NCI-H82 treated with DMSO at 0.1 percent for 48 hours (cell line): ENCODE measurements around the gene F10.
"Not testable (repeated sequence)": the region's sequence is repeated elsewhere in the genome, so short reads cannot be mapped to it uniquely, and the experiment has no call there.

Experiments used
- DNase-seq: peaks from one replicate; lab custom pipeline; 2025; ENCODE audit not compliant: unreplicated experiment; lab: John Stamatoyannopoulos, UW

F10 gene

DNA sequence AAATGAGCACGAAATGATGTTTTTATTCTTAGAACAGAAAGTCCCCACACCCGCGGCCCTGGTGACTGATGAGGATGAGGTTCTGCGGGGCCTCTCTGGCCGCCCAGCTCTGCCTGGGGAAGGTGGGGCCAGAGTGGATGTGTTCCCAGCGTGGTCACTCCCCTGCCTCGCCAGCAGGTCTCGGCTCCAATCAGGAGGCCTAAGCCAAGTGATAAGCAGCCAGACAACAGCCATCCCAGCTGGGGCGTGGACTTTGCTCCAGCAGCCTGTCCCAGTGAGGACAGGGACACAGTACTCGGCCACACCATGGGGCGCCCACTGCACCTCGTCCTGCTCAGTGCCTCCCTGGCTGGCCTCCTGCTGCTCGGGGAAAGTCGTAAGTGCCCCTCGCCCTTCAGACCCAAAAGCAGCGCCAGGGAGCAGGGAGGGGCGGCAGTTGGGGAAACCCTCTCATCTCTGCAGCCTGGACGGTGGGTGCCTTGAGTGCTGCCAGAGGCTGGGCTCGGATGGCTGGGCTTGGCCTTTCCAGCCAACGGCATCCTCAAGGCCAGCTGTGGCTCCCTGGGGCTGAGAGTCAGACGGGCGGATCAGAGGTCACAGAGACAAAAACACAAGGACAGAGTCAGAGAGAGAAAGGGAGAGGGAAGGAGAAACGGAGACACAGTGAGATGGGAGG lies at the start of gene F10:
F10 (plus strand) TSS at position 250 of the 676 bp plus-strand sequence; CDS start at position 307, 57 bp downstream.
- DNase-seq: no peak

DNA sequence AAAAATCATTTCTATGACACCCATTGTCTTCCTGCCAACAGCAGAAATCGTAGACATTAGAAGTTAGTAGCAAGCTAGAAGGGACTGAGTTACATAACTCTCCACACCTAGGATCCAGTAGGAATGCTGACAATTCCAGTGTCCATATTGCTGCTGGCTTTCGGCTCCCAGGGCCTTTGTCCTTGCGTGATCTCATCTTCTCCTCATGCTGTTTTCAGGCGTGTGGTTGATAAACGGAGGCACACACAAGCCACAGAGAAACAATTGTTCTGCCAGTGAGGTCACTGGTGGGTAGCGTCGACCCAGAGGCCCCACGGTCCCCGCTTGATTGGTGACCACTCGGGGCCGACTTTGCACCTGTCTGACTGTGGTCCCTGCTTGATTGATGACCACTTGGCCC lies 48.7 kb upstream of the F10 start:
- no peak for DNase-seq

DNA sequence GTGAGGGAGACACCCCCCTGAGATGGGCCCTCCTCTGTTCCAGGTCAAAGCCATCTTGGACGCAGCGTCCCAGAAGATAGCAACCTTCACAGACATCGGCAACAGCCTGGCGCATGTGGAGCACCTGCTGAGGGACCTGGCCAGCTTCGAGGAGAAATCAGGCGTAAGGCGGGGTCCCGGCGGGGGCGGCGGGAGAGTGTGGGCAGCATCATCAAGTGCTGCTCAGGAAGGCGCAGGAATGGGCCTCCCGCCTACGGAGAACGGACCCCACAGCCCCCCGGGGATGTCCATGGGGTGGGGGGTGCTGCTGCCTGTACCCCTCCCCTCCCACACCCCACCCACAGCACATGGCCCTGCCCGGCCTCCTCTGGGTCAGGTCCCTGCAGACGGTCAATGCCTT lies 48.2 kb upstream of the F10 start:
- DNase-seq: no peak

DNA sequence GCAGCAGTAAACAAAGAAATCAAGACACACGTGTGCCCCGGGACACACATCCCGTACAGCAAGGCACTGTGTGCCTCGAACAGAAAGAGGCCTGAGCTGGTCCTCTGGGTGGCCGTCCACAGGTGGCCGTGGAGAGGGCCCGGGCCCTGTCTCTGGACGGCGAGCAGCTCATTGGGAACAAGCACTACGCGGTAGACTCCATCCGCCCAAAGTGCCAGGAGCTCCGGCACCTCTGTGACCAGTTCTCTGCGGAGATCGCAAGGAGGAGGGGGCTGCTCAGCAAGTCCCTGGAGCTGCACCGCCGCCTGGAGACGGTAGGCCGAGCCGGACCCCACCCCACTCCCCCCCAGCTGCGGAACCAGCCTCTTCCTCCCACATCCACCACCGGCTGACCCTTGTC lies 47.7 kb upstream of the F10 start:
- DNase-seq: no peak

DNA sequence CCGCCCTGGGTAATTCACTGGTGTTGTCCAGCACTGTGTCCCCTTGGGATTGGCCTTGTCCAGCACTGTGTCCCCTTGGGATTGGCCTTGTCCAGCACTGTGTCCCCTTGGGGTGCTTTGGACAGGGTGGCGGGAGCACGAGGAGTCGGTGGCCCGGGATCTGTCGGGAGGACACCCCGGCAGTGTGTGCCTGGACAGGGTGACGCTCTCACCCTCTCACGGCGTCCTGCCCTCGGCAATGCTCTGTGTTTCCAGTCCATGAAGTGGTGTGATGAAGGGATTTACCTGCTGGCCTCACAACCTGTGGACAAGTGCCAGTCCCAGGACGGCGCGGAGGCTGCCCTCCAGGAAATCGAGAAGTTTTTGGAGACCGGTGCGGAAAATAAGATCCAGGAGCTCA lies 46.9 kb upstream of the F10 start:
- DNase-seq: no peak

DNA sequence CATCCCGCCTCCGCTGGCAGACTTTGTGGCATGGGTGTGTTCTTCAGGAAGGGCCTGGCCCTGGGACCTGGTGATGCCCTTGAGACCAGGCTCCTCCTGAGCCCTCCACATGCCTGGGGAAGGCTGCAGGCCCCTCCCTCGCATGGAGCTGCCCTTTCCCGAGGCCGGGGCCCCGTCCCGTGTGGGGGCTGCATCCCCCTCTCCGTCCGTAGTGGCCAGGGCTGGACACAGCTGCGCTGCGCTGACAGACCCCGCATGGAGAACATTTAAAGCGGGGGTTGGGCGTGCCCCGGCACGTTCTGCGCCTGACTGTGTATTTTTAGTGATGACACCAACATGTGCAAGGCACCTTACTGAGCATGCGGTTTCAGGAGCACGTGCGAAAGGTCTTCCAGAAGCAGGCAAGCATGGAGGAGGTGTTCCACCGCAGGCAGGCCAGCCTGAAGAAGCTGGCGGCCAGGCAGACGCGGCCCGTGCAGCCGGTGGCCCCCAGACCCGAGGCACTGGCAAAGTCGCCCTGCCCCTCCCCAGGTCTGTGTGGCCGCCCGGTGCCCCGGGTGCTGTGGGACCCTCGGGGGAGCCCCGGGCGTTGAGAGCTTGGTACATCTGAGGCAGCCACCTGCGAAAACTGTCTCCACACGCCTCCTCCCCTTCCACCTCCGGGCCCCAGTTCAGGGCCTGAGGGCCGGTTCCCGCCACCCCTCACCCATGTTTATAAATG lies 45.8 kb upstream of the F10 start:
- DNase-seq: no peak

DNA sequence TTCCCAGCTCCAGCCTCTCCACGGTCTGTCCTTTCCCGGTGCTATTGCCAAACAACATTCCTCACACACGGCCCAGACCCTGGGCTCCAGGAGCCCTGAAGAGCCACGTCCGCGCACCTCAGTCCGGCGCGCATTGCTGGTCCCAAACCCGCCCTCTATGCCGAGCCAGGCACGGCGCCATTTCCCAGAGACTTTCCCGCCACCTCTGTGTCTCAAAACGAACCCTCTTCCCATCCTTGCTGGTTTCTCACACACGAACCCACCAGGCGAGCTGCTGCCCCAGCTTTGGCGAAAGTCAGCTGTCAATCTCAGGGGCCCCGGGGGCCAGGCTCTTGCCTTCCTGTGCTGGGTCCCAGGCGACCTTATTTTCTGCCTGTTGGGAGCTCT lies 45.0 kb upstream of the F10 start:
- DNase-seq: no peak

DNA sequence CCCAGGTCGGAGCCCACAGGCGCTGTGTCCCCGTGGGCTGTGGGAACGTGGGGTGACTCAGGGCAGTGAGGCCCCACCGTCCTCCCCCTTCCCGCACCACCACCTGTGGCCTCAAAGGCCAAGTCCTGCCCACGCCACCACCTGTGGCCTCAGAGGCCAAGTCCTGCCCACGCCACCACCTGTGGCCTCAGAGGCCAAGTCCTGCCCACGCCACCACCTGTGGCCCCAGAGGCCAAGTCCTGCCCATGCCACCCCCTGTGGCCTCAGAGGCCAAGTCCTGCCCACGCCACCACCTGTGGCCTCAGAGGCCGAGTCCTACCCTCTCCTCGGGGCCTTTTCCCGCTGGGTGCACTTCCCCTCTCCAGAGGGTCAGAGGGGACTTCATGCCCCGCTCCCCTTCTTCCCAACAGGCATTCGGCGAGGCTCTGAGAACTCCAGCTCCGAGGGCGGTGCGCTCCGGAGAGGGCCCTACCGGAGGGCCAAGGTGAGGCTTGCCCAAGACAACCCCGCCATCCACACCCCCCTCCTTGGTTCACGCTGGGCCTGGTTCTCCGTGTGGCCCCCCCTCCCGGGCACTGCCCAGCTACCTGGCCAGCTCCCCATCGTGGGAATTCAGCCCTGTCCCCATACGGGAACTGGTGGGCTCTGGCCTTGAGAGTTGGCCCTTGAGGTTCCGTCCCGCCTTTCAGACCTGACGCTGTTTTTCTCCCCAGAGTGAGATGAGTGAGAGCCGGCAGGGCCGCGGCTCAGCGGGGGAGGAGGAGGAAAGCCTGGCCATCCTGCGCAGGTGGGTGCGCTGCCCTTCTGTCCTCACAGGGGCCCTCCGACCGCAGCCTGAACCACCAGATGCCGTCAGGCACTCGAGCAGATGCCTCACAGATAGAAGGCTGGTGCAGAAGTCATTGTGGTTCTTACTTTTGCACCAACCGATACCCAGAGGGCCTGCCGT lies 44.4 kb upstream of the F10 start:
- no peak for DNase-seq

DNA sequence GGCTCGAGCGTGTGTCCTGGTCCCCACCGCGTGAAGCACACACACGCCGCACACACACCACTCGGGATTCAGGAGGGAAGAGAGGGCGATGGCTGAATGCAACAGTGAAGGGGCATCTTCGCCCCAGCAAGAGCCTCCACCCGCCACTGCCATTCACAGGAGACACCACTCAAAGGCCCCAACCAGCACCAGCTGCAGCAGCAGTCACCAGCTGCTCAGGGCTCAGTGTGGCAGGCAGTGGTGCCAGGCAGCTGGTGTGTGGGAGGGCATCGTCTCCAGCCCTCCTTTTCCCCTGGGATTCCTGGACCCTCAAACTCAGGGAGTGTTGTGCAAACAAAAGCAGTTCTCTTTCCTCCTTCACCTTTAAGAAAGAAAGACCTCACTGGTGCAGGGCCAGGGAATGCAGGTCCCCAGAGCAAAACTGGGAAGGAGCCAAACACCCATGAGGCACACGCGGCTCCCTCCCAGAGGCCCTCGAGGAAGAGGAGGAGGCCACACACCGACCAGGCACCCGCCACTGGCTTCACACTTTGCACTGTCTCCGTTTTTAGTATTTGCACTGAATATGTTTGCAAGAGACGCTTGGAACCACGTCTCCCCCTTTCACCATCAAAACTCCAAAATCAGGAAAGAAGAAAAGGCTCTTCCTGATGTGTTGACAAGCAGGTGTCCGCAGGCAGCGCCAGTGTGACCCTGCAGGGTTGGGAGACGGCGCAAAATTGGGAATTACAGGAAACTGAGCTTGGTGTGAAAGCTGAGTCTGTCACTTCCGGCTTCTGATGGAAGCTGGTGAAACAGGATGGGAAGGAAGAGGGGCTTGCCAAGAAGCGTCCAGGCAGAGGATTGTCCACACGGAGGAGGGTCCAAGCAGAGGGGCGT lies 43.5 kb upstream of the F10 start:
- DNase-seq: no peak

DNA sequence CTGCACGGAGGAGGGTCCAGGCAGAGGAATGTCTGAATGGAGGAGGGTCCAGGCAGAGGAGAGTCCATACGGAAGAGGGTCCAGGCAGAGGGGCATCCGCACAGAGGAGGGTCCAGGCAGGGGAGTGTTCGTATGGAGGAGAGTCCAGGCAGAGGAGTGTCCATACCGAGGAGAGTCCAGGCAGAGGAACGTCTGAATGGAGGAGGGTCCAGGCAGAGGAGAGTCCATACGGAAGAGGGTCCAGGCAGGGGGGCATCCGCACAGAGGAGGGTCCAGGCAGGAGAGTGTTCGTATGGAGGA lies 42.9 kb upstream of the F10 start:
- not testable (repeated sequence) for DNase-seq

DNA sequence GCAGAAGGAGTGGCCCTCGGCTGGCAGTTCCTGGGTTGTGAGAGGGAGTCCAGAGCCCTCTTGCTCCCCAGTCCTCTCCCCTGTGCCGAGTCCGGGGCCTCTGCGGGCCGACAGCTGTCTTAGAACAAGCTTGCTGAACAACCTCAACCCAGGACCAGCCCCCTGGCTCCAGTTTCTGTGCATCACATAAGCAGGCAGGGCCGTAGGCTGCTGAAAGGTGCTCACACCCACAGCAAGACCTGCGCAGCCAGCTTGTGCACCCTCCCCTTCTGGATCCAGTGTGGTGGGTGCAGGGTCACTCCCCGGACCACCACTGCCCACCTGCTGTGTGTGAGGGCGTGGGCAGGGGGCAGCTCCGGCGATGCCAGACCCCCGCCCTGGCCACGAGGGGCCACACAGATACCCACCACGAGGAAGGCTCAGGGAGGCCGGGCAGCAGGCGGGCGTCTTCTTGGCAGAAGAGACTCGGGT lies 42.2 kb upstream of the F10 start:
- DNase-seq: no peak

DNA sequence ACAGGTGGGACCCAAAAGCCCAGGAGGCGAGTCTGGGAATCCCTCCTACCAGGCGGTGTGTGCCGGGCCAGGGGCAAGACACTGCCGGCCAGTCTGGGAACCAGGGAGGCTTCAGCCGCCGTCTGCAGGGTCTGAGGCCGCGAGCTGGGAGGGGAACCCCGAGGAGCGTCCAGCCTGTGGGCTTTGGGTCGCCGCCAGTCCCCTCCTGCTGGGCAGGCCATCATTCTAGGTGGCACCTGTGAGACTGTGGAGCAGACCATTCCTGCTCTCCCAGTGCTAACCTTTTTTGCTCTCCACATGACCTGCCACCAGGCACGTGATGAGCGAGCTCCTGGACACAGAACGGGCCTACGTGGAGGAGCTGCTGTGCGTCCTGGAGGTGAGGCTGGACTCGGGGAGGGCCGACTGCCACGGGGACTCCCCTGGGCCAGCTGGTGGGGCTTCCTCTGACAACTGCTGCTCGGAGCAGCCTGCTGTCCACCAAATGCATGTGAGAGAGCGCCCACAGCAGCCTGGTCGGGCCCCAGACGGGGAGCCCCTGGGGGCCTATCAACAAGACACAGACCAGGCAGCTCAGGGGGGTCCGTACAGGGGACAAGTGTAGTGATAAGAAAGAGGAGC lies 41.6 kb upstream of the F10 start:
- no peak for DNase-seq

DNA sequence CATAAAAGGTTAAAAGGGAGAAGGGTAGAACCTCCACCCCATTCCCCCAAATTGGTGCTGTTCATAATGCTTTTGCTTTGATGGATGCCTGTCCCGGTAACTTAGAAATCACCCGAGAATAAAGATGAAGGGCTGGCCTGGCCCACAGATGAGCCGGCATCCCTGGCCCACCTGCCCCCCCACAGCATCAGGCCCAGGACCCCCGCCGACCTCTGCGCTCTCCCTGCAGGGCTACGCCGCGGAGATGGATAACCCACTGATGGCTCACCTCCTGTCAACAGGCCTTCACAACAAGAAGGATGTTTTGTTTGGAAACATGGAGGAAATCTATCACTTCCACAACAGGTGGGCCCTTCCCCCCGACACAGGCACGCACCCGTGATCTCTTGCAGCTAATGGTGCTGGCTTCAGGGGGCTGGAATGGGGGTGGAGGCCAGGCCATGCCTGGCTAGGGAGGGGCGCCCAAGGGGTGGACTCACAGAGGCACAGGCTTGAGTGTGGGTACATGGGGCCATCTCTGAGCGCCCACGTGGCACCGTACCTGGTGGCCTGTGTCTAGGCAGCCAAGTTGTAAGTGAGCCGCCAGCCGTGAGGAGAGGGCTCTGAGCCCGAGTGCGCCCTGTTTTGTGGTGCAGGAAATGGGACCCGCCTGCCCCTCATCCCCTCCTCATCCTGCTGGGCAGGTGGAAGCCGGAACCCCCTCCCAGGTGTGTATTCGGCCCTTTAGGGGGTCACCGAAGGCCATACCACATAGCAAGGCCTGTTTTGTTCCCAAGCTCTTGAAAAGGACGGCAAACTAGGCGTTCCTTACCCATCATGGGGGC lies 40.2 kb upstream of the F10 start:
- DNase-seq: no peak

DNA sequence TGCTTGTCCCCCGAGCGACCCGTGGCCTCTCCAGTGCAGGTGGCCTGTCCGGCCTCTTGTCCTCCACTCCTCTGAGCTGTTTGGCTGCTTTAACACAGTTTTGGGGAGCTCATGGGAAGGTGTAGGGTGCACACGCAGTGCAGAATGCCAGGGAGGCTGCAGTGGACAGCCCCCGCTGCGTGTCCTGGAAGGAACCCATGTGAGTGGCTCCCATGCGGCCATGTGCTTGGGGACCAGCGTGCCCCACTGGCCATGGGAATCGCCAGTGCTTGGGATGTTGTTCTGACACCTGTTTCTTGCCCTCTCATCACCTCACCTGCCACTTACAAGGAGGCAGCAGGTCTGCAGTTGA lies 39.6 kb upstream of the F10 start:
- DNase-seq: no peak

DNA sequence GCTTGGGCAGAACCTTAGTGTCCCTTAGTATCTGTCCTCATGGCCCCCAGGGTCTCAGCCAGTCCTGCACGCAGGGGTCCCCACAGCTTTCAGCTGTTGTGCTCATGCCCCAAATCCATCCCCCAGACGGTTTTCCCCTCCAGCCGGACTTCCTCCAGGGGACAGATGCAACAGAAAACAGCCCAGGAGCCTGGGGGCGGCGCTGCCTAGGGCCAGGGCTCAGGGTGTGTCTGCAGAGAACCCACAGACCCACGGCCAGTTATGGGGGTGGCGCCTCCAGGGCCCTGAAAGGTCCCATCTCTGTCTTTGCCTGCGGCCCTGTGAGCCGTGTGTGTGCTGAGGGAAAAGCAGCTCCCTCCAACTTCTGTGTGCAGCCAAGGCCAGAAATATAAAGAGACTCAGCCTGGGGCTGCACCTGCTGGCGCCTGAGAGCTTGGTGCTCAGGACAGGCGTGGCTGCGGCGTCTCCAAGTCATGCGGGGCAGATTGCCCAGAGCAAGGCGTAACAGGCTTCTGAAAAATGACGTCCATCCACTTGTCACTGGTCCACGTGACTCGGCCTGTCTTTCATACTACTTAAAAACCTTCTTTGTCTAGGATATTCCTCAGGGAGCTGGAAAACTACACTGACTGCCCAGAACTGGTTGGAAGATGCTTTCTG lies 39.1 kb upstream of the F10 start:
- DNase-seq: no peak

DNA sequence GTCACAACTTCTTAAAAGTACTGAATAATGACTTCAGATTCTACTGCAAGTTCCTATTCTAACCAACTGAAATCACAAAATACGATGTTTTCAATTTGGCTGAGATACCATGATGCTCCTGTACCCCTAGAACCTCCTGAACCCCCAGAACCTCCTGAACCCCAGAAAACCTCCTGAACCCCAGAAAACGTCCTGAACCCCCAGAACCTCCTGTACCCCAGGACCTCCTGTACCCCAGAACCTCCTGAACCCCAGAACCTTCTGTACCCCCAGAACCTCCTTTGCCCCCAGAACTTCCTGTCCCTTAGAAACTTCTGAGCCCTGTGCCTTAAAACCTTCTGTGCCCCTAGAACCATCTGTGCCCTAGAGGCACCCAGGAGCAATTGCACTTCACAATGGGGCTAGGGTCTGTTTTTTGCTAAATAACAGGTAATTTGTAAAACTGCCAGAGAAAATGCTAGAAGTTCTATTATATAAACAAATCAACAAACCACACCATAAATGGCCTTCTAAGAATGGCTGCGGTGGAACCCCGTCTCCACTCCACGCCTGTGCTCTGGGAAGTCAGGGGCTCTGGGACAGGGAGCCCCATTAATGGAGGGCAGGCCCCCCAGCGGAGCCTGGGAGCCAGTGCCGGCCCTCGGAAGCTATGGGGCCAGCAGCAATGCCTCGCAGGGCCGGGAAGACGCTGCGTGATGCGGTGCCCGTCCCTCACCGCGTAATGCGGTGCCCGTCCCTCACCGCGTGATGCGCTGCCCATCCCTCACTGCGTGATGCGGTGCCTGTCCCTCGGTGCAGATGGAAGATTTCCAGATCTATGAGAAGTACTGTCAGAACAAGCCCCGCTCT lies 38.3 kb upstream of the F10 start:
- DNase-seq: no peak

DNA sequence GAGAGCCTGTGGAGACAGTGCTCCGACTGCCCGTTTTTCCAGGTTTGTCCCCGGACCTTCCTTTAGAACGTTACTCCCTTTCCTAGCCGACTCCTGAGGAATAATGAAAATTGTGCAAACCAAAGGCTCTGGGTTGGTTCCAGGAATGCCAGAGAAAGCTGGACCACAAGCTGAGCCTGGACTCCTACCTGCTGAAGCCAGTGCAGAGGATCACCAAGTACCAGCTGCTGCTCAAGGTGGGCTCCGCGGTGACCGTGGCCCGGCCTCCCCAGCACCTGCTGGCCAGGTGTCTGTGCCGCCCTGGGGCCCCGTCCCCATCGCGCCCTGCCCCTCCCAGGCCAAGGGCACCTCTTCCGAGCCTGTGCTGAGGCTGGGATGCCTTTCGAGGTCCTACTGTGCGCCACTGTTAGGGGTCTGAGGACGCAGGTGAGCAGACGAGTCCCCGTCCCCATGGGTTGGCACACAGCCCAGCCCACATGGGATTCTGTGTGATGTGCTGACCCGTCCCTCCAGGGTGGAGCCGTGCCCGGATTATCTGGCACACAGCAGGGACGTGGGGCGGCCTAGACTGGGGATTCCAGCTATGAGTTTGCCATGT lies 37.6 kb upstream of the F10 start:
- DNase-seq: no peak
